Measurements from ENCODE around the gene RASGRP3. TPM values are rescaled to one million over a fixed set of nuclear protein-coding genes. Genes with fewer than 3 reads are reported as not detected.

The RASGRP3 gene
- total RNA-seq, 1 experiment from 2014 or later, result 0.03 TPM

- Histone ChIP-seq H3K36me3 (replicated peaks; ENCODE audit: control insufficient read depth, insufficient read depth, low read length) (no peaks in the 10 kb centered on the region), H3K27me3 (ENCODE audit: control insufficient read depth, insufficient read depth, low read length) (no peaks in the 10 kb centered on the region)
- DNase-seq, result no peak
Measured at GRCh38 chr2:33541243-33541642, 64.8 kb downstream of the RASGRP3 start.

DNA sequence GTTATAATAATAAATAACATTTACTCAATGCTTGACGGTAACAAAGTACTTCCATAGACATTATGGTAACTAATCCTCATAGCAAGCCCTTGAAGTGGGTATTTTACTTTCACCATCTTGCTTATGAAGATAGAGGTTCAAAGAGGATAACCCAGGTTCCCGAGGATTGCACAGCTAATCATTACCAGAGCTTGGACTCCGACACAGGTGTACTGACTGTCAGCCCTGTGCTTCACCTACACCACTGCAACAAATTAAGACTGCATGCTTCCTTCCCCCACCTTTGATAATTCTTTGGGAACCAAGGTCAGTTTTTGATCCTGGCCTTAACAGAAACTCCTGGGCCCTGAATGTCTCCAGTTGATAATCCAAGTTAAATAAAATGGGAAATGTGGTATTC lies 73.8 kb downstream of the RASGRP3 start:
- no peak for DNase-seq
- Histone ChIP-seq H3K27me3 (ENCODE audit: control insufficient read depth, insufficient read depth, low read length) (no peaks in the 10 kb centered on the region), H3K4me3 (ENCODE audit: insufficient read depth, low read depth, low read length) (no peak overlapping the region)

More at GRCh38 chr2:33541243-33541642, 64.8 kb downstream of the RASGRP3 start:
- no peak overlapping the region for H3K4me3 ChIP-seq (ENCODE audit: insufficient read depth, low read depth, low read length)

GRCh38 chr2:33552758-33553461 lies 76.5 kb downstream of the RASGRP3 start:
- no peak overlapping the region for H3K4me3 ChIP-seq (ENCODE audit: insufficient read depth, low read depth, low read length)
- no peaks in the 10 kb centered on the region for H3K36me3 ChIP-seq (replicated peaks; ENCODE audit: control insufficient read depth, insufficient read depth, low read length)
- DNase-seq, result no peak
- H3K27me3 ChIP-seq (ENCODE audit: control insufficient read depth, insufficient read depth, low read length), result no peaks in the 10 kb centered on the region

More for the DNA sequence above, 73.8 kb downstream of the RASGRP3 start:
- no peaks in the 10 kb centered on the region for H3K36me3 ChIP-seq (replicated peaks; ENCODE audit: control insufficient read depth, insufficient read depth, low read length)

DNA sequence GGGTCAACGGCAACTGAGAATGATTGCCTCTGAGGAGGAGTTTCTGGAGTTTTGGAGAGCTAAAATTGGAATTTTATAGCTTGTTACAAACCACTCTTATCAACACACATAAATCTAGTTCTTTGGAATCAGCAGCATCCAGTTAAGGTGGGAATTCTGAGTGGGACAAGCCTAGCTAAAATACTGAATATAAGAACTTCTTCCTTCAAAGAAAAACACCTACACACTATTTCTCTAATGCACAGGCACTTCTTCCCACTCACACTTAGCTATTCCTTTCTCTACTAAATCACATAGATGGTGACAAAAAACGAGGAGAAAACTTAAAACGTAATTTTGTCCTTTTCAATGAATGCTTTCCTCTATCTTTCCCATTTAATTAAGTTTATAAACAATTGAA lies 79.2 kb downstream of the RASGRP3 start:
- Histone ChIP-seq H3K4me3 (ENCODE audit: insufficient read depth, low read depth, low read length) (no peak overlapping the region), H3K36me3 (replicated peaks; ENCODE audit: control insufficient read depth, insufficient read depth, low read length) (no peaks in the 10 kb centered on the region), H3K27me3 (ENCODE audit: control insufficient read depth, insufficient read depth, low read length) (no peaks in the 10 kb centered on the region)
- no peak for DNase-seq

DNA sequence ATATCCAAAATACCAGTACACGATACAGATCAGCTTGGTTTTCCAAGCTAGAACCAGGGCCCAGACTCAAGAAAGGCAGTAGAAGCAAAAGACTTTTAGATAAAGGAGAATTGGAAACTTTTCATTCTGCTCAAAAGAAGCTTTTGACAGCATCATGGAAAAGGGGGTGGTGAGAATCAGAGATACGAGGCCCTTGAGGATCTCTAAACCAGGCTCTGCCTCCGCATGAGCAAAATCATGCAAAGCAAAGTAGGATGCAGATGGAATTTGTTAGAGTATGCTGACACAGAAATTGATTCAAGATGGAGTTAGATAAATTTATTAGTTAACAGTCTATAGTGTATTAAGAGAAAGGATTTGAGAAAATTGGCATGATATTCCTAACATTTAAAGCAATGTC lies 82.9 kb downstream of the RASGRP3 start:
- no peak for DNase-seq
- H3K27me3 ChIP-seq (ENCODE audit: control insufficient read depth, insufficient read depth, low read length), result no peaks in the 10 kb centered on the region
- no peaks in the 10 kb centered on the region for H3K36me3 ChIP-seq (replicated peaks; ENCODE audit: control insufficient read depth, insufficient read depth, low read length)
- no peak overlapping the region for H3K4me3 ChIP-seq (ENCODE audit: insufficient read depth, low read depth, low read length)

- no peak for DNase-seq
- Histone ChIP-seq H3K4me3 (ENCODE audit: insufficient read depth, low read depth, low read length) (no peak overlapping the region), H3K27me3 (ENCODE audit: control insufficient read depth, insufficient read depth, low read length) (no peaks in the 10 kb centered on the region), H3K36me3 (replicated peaks; ENCODE audit: control insufficient read depth, insufficient read depth, low read length) (no peaks in the 10 kb centered on the region)
Measured at GRCh38 chr2:33560017-33560416, 83.6 kb downstream of the RASGRP3 start.

GRCh38 chr2:33561872-33562271 lies 85.4 kb downstream of the RASGRP3 start:
- no peak for DNase-seq
- Histone ChIP-seq H3K36me3 (replicated peaks; ENCODE audit: control insufficient read depth, insufficient read depth, low read length) (no peaks in the 10 kb centered on the region), H3K27me3 (ENCODE audit: control insufficient read depth, insufficient read depth, low read length) (no peaks in the 10 kb centered on the region), H3K4me3 (ENCODE audit: insufficient read depth, low read depth, low read length) (no peak overlapping the region)

DNA sequence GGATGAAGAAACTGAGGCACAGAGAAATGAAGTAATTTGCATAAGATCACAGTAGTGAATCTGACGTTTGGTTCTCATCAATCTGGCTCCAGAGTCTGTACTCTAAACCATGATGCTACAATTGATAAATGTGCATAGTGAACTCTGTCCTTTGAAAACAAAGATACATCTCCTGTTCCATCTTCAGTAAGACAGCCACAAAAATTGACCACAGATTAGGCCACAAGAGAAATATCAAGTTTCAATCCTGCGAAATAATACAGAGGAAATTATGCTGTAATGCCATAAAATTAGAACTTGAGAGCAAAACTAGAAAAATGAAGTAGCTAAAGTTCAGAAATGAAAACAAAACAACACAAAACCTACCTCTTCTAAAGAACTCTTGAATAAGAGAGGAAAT lies 94.2 kb downstream of the RASGRP3 start:
- H3K36me3 ChIP-seq (replicated peaks; ENCODE audit: control insufficient read depth, insufficient read depth, low read length), result no peaks in the 10 kb centered on the region
- H3K27me3 ChIP-seq (ENCODE audit: control insufficient read depth, insufficient read depth, low read length), result no peaks in the 10 kb centered on the region
- no peak for DNase-seq
- H3K4me3 ChIP-seq (ENCODE audit: insufficient read depth, low read depth, low read length), result no peak overlapping the region

- Histone ChIP-seq H3K27me3 (ENCODE audit: control insufficient read depth, insufficient read depth, low read length) (no peaks in the 10 kb centered on the region), H3K4me3 (ENCODE audit: insufficient read depth, low read depth, low read length) (no peak overlapping the region), H3K36me3 (replicated peaks; ENCODE audit: control insufficient read depth, insufficient read depth, low read length) (no peaks in the 10 kb centered on the region)
- no peak for DNase-seq
Measured at GRCh38 chr2:33573657-33574056, 97.2 kb downstream of the RASGRP3 start.

- DNase-seq, result no peak
Measured at GRCh38 chr2:33577084-33577483, 100.6 kb downstream of the RASGRP3 start.

GRCh38 chr2:33577668-33578067 lies 101.2 kb downstream of the RASGRP3 start:
- Histone ChIP-seq H3K36me3 (replicated peaks; ENCODE audit: control insufficient read depth, insufficient read depth, low read length) (no peaks in the 10 kb centered on the region), H3K27me3 (ENCODE audit: control insufficient read depth, insufficient read depth, low read length) (no peaks in the 10 kb centered on the region), H3K4me3 (ENCODE audit: insufficient read depth, low read depth, low read length) (no peak overlapping the region)
- no peak for DNase-seq

More at GRCh38 chr2:33577084-33577483, 100.6 kb downstream of the RASGRP3 start:
- Histone ChIP-seq H3K4me3 (ENCODE audit: insufficient read depth, low read depth, low read length) (no peak overlapping the region), H3K27me3 (ENCODE audit: control insufficient read depth, insufficient read depth, low read length) (no peaks in the 10 kb centered on the region), H3K36me3 (replicated peaks; ENCODE audit: control insufficient read depth, insufficient read depth, low read length) (no peaks in the 10 kb centered on the region)

DNA sequence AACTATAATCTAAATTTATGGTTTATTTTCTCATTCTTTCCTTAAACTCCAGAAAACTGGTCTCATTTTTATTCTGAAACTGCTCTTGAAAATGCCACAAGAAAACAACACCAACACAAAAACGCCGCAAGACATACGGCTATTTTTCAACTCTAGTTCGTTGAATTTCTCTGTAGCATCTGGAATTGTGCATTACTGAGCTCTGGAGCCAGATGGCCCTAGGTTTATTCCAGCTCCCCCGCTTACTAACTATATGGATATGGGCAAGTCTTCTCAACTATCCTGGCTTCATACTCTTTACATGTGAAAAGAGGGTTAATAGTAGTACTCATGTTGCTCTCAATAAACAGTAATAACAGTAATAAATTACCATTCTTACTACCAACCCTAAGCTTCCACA lies 102.8 kb downstream of the RASGRP3 start:
- H3K36me3 ChIP-seq (replicated peaks; ENCODE audit: control insufficient read depth, insufficient read depth, low read length), result no peaks in the 10 kb centered on the region
- no peak overlapping the region for H3K4me3 ChIP-seq (ENCODE audit: insufficient read depth, low read depth, low read length)
- no peaks in the 10 kb centered on the region for H3K27me3 ChIP-seq (ENCODE audit: control insufficient read depth, insufficient read depth, low read length)
- DNase-seq, result no peak

GRCh38 chr2:33581872-33582271 lies 105.4 kb downstream of the RASGRP3 start:
- DNase-seq, result no peak
- Histone ChIP-seq H3K36me3 (replicated peaks; ENCODE audit: control insufficient read depth, insufficient read depth, low read length) (peaks cover 5% of the 10 kb centered on the region), H3K27me3 (ENCODE audit: control insufficient read depth, insufficient read depth, low read length) (no peaks in the 10 kb centered on the region), H3K4me3 (ENCODE audit: insufficient read depth, low read depth, low read length) (no peak overlapping the region)

GRCh38 chr2:33583194-33583938 lies 106.9 kb downstream of the RASGRP3 start:
- peak; percentile 27 for DNase-seq
- peaks cover 11% of the 10 kb centered on the region for H3K36me3 ChIP-seq (replicated peaks; ENCODE audit: control insufficient read depth, insufficient read depth, low read length)
- no peak overlapping the region for H3K4me3 ChIP-seq (ENCODE audit: insufficient read depth, low read depth, low read length)
- no peaks in the 10 kb centered on the region for H3K27me3 ChIP-seq (ENCODE audit: control insufficient read depth, insufficient read depth, low read length)

DNA sequence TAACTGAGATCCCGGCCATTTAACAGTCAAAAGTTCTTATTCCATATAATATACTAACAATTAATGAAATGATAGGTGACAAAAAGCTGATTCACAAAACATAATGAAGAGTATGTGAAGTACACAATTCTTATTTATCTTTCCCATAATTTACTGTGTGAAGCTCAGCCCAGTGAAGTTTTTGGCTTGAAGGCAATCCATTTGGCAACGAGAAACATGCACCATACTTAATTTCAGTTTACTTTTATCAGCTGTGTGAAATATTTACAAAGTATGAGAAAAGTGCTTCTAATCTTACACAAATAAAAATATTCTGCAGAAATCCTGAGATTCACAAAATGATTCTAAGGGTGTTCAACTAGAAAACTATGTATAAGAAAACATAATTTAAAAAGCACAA lies 110.3 kb downstream of the RASGRP3 start:
- no peak for DNase-seq
- Histone ChIP-seq H3K27me3 (ENCODE audit: control insufficient read depth, insufficient read depth, low read length) (no peaks in the 10 kb centered on the region), H3K36me3 (replicated peaks; ENCODE audit: control insufficient read depth, insufficient read depth, low read length) (peaks cover 13% of the 10 kb centered on the region), H3K4me3 (ENCODE audit: insufficient read depth, low read depth, low read length) (no peak overlapping the region)

Data from H7 (cell line).